Bronchial epithelial cell (primary cell): ENCODE results near the gene CAMKK2. TPM values are rescaled to one million over a fixed set of nuclear protein-coding genes. Genes with fewer than 3 reads are reported as not detected.

Experiments
- DNase-seq: peaks from one replicate; pipeline ENCODE4 v3.0.0-alpha.2; 2010; ENCODE audit warnings: low read depth
- FAIRE-seq: peaks from 2 replicates; lab custom pipeline; 2011; peaks lifted over from hg19 to GRCh38; lab: Jason Lieb, UNC
- H3K27me3 ChIP-seq: 2 replicates; pipeline ENCODE4 v1.5.1; 2011; ENCODE audit warnings: low read length; ENCODE audit not compliant: control insufficient read depth, insufficient read depth
- H3K36me3 ChIP-seq: 2 replicates; pipeline ENCODE4 v1.5.1; 2011; ENCODE audit warnings: low read length; ENCODE audit not compliant: control insufficient read depth, insufficient read depth
- H3K4me3 ChIP-seq: 2 replicates; pipeline ENCODE4 v1.5.1; 2011; ENCODE audit warnings: mild to moderate bottlenecking, low read depth, low read length, control low read depth
- total RNA-seq: library from RNA; depleted of rRNA; stranded (reverse); fragments of >200 nt; gene quantifications from 2 replicates; pipeline ENCODE4 v1.2.1, GENCODE V29; 2014
- TF ChIP-seq, protein P1 (sequence below): IDR thresholded peaks from 2 replicates; pipeline ENCODE4 v1.5.1; 2011; ENCODE audit warnings: mild to moderate bottlenecking, moderate library complexity, low read length, control low read depth, inconsistent platforms; ENCODE audit not compliant: insufficient read depth, severe bottlenecking

Gene CAMKK2
- total RNA-seq, 1 donor from 2014 or later, result 11.1 TPM

DNA sequence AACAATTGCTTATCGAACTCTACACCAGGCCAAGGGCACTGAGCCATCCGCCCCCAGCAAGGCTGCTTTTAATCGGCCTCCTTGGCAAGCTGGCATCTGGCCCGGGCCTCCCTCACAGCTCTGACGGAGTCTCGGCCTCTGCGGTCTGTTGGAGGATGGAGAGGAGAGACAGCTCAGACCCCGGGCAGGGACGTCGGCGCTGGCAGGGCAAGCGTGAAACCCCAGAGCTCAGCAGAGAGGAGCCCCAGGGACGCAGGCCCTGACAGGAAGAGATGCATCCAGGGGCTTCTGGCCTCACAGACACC, 17.5 kb downstream of the CAMKK2 start:
- no peak for FAIRE-seq

DNA sequence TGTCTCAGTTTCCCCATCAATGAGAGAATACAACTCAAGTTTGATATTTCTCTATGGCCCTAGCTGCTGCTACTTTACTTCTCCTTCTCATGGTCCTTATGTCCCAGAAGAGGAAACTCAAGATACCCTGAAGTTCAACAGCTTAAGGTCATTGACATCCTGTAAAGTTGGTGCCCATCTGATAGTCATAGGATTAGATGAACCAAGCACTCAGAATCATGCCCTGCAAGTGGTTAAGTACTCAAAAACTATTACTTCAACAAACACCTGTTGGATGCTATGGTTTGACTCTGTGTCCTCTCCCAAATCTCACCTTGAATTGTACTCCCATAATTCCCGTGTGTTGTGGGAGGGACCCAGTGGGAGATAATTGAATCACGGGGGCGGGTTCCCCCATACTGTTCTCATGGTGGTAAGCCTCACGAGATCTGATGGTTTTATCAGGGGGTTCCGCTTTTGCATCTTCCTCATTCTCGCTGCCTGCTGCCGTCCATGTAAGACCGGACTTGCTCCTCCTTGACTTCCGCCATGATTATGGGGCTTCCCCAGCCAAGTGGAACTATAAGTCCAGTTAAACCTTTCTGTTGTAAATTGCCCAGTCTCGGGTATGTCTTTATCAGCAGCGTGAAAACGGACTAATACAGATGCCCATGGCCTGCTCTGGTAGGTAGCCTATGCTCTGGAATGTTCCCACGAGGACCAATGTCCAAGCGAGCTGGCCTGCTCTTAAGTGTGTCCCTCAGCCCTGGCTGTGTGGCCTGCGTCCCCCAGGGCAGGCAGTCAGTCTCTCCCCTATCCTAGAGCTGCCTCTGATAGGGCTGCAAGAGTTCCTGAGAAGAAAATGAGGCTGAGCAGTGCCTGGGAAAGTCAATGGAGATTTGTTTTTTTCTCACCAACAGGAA, 18.1 kb downstream of the CAMKK2 start:
- H3K4me3 ChIP-seq, result no peak overlapping the region
- DNase-seq, result no peak
- FAIRE-seq, result no peak
- TF ChIP-seq, protein P1, sequence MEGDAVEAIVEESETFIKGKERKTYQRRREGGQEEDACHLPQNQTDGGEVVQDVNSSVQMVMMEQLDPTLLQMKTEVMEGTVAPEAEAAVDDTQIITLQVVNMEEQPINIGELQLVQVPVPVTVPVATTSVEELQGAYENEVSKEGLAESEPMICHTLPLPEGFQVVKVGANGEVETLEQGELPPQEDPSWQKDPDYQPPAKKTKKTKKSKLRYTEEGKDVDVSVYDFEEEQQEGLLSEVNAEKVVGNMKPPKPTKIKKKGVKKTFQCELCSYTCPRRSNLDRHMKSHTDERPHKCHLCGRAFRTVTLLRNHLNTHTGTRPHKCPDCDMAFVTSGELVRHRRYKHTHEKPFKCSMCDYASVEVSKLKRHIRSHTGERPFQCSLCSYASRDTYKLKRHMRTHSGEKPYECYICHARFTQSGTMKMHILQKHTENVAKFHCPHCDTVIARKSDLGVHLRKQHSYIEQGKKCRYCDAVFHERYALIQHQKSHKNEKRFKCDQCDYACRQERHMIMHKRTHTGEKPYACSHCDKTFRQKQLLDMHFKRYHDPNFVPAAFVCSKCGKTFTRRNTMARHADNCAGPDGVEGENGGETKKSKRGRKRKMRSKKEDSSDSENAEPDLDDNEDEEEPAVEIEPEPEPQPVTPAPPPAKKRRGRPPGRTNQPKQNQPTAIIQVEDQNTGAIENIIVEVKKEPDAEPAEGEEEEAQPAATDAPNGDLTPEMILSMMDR, result no peak
- H3K36me3 ChIP-seq, result peaks cover 8% of the 10 kb centered on the region
- H3K27me3 ChIP-seq, result no peaks in the 10 kb centered on the region

More for the DNA sequence above, 17.5 kb downstream of the CAMKK2 start:
- H3K4me3 ChIP-seq, result no peak overlapping the region
- TF ChIP-seq, protein P1, result no peak
- peaks cover 12% of the 10 kb centered on the region for H3K36me3 ChIP-seq
- no peaks in the 10 kb centered on the region for H3K27me3 ChIP-seq
- no peak for DNase-seq

DNA sequence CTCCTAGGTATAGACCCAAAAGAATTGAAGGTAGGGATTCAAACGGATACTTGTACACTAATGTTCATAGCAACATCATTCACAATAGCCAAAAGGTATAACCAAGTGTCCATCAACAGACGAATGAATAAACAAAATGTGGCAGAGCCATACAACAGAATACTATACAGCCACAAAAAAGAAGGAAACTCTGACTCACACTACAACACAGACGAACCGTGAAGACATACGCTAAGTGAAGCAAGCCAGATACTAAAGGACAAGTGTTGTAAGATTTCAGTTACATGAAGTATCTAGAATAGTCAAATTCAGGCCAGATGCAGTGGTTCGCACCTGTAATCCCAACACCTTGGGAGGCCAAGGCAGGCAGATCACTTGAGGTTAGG, 19.1 kb downstream of the CAMKK2 start:
- Histone ChIP-seq H3K4me3 (no peak overlapping the region), H3K36me3 (peaks cover 11% of the 10 kb centered on the region), H3K27me3 (no peaks in the 10 kb centered on the region)
- DNase-seq, result no peak
- FAIRE-seq, result no peak
- TF ChIP-seq, protein P1, result no peak

DNA sequence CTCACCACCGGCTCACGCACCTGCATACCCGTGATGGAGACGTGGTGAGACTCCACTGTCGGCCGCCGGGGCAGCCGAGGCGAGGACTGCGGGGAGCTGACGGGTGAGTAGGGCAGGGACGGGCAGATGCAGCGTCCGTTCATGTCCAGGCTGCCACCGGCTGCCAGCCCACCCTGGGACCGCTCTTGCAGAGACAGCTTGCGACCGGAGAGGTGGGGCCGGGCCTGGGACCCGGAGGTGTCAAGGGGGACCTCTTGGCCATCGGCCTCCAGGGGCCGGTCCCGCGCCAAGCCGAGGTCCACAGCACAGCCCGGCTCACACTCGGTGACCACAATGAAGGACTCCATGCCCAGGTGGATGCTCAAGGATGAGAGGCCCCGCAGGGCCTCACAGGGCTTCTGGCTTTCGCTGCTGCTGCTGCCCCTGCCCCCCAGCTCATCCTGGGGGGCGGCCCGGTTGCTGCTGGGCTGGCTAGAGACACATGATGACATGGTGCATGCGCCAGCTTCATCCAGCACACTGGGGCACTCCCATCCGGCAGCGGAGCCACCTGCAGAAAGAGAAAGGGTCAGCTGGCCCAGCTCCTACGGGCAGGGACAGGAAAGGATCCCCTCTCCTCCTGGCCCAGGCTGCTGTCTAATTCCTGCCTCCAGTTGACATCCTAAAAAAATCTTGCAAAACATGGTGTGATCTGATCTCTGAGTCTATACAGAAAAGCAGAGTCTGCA, 22.3 kb downstream of the CAMKK2 start:
- no peak for FAIRE-seq
- TF ChIP-seq, protein P1, result no peak
- Histone ChIP-seq H3K27me3 (no peaks in the 10 kb centered on the region), H3K4me3 (no peak overlapping the region), H3K36me3 (peaks cover 14% of the 10 kb centered on the region)
- no peak for DNase-seq

DNA sequence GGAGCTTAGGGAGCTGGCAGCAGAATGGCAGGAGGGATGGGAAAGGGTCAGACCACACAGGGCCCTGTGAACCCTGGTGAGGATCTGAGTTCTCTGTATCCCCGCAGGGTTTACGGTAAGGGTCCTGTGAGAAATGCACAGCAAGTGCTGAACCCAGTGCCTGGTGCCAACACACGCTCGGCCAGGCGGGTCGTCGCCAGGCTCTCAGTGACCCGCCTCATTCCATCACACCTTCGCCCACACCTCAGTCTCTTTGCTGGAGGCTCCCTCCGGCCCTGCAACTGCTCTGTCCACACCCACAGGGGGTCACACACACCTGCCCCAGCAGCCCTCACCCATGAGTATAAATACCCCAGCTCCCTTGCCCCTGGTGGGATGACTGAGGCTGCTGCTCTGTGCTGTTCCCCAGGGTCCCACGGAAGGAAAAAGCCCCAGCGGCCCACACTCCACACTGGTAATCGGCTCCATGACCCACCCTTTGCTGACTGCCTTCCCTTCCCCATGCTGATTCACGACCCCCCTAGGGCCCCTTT, 23.1 kb downstream of the CAMKK2 start:
- no peak overlapping the region for H3K4me3 ChIP-seq
- FAIRE-seq (no peak), DNase-seq (no peak)
- no peaks in the 10 kb centered on the region for H3K27me3 ChIP-seq
- peaks cover 20% of the 10 kb centered on the region for H3K36me3 ChIP-seq
- TF ChIP-seq, protein P1, result no peak
